GM12892 (cell line): Measurements from ENCODE around the gene DOCK4.

Experiments used
- POLR2A ChIP-seq: IDR thresholded peaks from 2 replicates; pipeline ENCODE4 v1.6.1; 2011; ENCODE audit warnings: low read depth, low read length, control low read depth
- POLR2AphosphoS5 ChIP-seq: IDR thresholded peaks from 2 replicates; pipeline ENCODE4 v1.6.1; 2011; ENCODE audit warnings: low read depth, low read length, control low read depth
- TAF1 ChIP-seq: IDR thresholded peaks from 2 replicates; pipeline ENCODE4 v1.6.1; 2011; ENCODE audit warnings: low read depth, mild to moderate bottlenecking, control low read depth, low read length, borderline replicate concordance

DNA sequence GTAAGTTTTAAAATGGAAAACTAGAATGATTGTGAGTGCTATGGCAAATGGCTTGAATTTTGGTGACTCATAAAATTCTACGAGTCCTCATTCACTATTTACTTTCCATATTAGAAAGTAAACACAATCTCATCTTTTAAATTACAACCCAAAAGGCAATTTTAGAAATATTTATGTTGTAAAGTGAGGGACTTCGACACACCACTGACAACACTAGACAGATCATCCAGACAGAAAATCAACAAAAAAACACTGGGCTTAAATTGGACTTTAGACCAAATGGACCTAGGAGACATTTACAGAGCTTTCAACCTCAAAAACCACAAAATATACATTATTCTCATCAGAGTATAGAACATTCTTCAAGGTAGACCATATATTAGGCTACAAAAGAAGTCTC, 30.4 kb upstream of the DOCK4 start:
- TF ChIP-seq POLR2AphosphoS5 (no peak), POLR2A (no peak), TAF1 (no peak)
